ENCODE data around the gene ITGA2. TPM values are rescaled to one million over a fixed set of nuclear protein-coding genes. Genes with fewer than 3 reads are reported as not detected.
A peak's percentile ranks its signal among the peaks of the same experiment; 100 is the strongest.

ITGA2 gene
- 1 to 10 TPM; 1.5 to 2.3 TPM for total RNA-seq

- no peaks in the 10 kb centered on the region for H3K9me3 ChIP-seq
- H3K4me3 ChIP-seq: peak within 1 kb of the TSS; percentile 54 to 62
- TF ChIP-seq, protein P1, sequence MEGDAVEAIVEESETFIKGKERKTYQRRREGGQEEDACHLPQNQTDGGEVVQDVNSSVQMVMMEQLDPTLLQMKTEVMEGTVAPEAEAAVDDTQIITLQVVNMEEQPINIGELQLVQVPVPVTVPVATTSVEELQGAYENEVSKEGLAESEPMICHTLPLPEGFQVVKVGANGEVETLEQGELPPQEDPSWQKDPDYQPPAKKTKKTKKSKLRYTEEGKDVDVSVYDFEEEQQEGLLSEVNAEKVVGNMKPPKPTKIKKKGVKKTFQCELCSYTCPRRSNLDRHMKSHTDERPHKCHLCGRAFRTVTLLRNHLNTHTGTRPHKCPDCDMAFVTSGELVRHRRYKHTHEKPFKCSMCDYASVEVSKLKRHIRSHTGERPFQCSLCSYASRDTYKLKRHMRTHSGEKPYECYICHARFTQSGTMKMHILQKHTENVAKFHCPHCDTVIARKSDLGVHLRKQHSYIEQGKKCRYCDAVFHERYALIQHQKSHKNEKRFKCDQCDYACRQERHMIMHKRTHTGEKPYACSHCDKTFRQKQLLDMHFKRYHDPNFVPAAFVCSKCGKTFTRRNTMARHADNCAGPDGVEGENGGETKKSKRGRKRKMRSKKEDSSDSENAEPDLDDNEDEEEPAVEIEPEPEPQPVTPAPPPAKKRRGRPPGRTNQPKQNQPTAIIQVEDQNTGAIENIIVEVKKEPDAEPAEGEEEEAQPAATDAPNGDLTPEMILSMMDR (IDR thresholded peaks at IDR 0.05): no peak
- DNase-seq (ENCODE audit: low spot score): no peak
- no peaks in the 10 kb centered on the region for H3K27me3 ChIP-seq
- H3K4me1 ChIP-seq: peaks cover 2 to 10% of the 10 kb centered on the region in 2 donors
- no peaks in the 10 kb centered on the region for H3K36me3 ChIP-seq
- peak within 1 kb of the TSS; percentile 33 to 50 for H3K27ac ChIP-seq
Observed at GRCh38 chr5:52989025-52989780, at the start of gene ITGA2. Gene ITGA2, plus strand, starts transcription at chr5:52989352. Its CDS starts 117 bp downstream, at chr5:52989469.

GRCh38 chr5:52943285-52943684 lies 45.9 kb upstream of the ITGA2 start:
- Histone ChIP-seq H3K36me3 (peaks cover 4% of the 10 kb centered on the region), H3K27me3 (no peaks in the 10 kb centered on the region), H3K4me1 (no peaks in the 10 kb centered on the region), H3K9me3 (no peaks in the 10 kb centered on the region), H3K27ac (no peak overlapping the region), H3K4me3 (no peak overlapping the region)
- no peak for DNase-seq (ENCODE audit: low spot score)
- TF ChIP-seq, protein P1 (IDR thresholded peaks at IDR 0.05): no peak

GRCh38 chr5:52943808-52944207 lies 45.3 kb upstream of the ITGA2 start:
- TF ChIP-seq, protein P1 (IDR thresholded peaks at IDR 0.05): no peak
- Histone ChIP-seq H3K9me3 (no peaks in the 10 kb centered on the region), H3K36me3 (peaks cover 4% of the 10 kb centered on the region), H3K27ac (no peak overlapping the region), H3K27me3 (no peaks in the 10 kb centered on the region), H3K4me3 (no peak overlapping the region), H3K4me1 (no peaks in the 10 kb centered on the region)
- DNase-seq (ENCODE audit: low spot score): no peak

GRCh38 chr5:52945040-52945439 lies 44.1 kb upstream of the ITGA2 start:
- Histone ChIP-seq H3K27ac (no peak overlapping the region), H3K27me3 (no peaks in the 10 kb centered on the region), H3K36me3 (no peaks in the 10 kb centered on the region), H3K4me3 (peak overlapping the region in 1 of 2 donors; percentile 11), H3K4me1 (no peaks in the 10 kb centered on the region), H3K9me3 (no peaks in the 10 kb centered on the region)
- DNase-seq (ENCODE audit: low spot score): no peak
- TF ChIP-seq, protein P1 (IDR thresholded peaks at IDR 0.05): no peak

DNA sequence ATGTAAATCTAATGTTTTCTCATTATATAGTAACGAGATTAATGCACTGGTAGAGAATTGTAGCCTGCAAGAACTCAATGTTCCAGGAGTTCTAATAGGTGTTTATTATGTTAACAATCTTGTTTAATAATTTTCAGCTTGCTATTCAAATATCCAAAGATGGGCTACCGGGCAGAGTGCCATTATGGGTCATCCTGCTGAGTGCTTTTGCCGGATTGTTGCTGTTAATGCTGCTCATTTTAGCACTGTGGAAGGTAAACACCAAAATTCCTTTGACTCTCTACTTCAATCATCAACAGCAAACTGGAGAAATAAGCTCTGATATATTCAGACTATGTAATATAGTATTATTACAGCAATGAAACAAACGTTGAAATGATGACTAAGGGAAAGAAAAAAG lies 41.9 kb upstream of the ITGA2 start:
- Histone ChIP-seq H3K27me3 (no peaks in the 10 kb centered on the region), H3K9me3 (no peaks in the 10 kb centered on the region), H3K4me1 (no peaks in the 10 kb centered on the region), H3K27ac (no peak overlapping the region), H3K36me3 (no peaks in the 10 kb centered on the region), H3K4me3 (no peak overlapping the region)
- TF ChIP-seq, protein P1 (IDR thresholded peaks at IDR 0.05): no peak
- no peak for DNase-seq (ENCODE audit: low spot score)

- no peaks in the 10 kb centered on the region for H3K36me3 ChIP-seq
- no peak overlapping the region for H3K4me3 ChIP-seq
- H3K9me3 ChIP-seq: no peaks in the 10 kb centered on the region
- H3K27ac ChIP-seq: no peak overlapping the region
- H3K27me3 ChIP-seq: no peaks in the 10 kb centered on the region
- TF ChIP-seq, protein P1 (IDR thresholded peaks at IDR 0.05): no peak
- DNase-seq (ENCODE audit: low spot score): no peak
- H3K4me1 ChIP-seq: no peaks in the 10 kb centered on the region
Observed at GRCh38 chr5:52947851-52948250, 41.3 kb upstream of the ITGA2 start.
